Measurements from ENCODE around the gene PROM1. TPM values are rescaled to one million over a fixed set of nuclear protein-coding genes. Genes with fewer than 3 reads are reported as not detected.

The PROM1 gene
- total and polyA plus RNA-seq, 2 of the 8 experiments (the other 6 are each of a cell fraction or from before 2014, with no cell fraction given), result 36.0 to 59.7 TPM

DNA sequence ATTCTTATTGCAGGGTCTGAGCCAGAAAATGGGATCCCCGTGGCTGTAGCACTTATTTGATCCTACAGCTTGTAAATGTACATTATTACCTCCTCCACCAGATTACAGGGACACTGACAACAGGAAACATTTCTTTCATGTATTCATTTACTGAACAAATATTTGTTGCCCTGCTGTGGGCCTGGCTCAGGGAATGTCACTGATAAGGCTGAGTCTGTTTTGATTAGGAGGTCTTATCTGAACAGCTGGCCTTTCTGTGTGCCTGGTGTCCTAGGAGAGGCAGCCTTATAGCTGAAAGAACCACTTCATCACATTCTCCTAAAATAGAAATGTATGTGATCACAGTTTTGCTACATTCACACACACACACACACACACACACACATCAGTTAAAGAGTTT lies 45.5 kb upstream of the PROM1 start:
- POLR2A ChIA-PET (ENCODE audit: partially characterized antibody), result no interaction called here
- H4K5ac ChIP-seq (ENCODE audit: insufficient read length, low read depth, low read length), result no peak overlapping the region

More for the DNA sequence above, 45.5 kb upstream of the PROM1 start:
- H3K9ac ChIP-seq (replicated peaks in 1 of 4; ENCODE audit: extremely low read depth in 1 of 4, low read depth in 3 of 4, low read length in 3 of 4), result no peak overlapping the region
- H2AFZ ChIP-seq (ENCODE audit: low read length), result no peak overlapping the region
- no peak overlapping the region for H2BK12ac ChIP-seq (ENCODE audit: low read depth, low read length)
- H4K91ac ChIP-seq (replicated peaks; ENCODE audit: insufficient read length, low read length), result no peak overlapping the region
- H4K20me1 ChIP-seq (replicated peaks in 1 of 2; ENCODE audit: control insufficient read depth in 1 of 2, insufficient read depth in 2 of 2, low read length in 2 of 2), result no peaks in the 10 kb centered on the region
- no peaks in the 10 kb centered on the region for H3K79me1 ChIP-seq (ENCODE audit: low read depth, low read length)
- H3K4ac ChIP-seq (replicated peaks; ENCODE audit: insufficient read length, low read depth, low read length), result no peak overlapping the region
- H3K14ac ChIP-seq (ENCODE audit: insufficient read length), result no peak overlapping the region
- no peaks in the 10 kb centered on the region for H3K4me1 ChIP-seq (replicated peaks in 1 of 4; ENCODE audit: control insufficient read depth in 3 of 4, insufficient read depth in 4 of 4, low read length in 3 of 4)
- no peaks in the 10 kb centered on the region for H3K23me2 ChIP-seq (ENCODE audit: low read depth, low read length)
- TF ChIP-seq HDAC2 (IDR thresholded peaks at IDR 0.05; ENCODE audit: borderline replicate concordance in 1 of 2, low read depth in 2 of 2, low read length in 2 of 2) (no peak), CHD2 (IDR thresholded peaks at IDR 0.05; ENCODE audit: low read length) (no peak), NANOG (IDR thresholded peaks at IDR 0.05; ENCODE audit: insufficient read depth, low read depth, low read length, poor library complexity, severe bottlenecking) (no peak), ASH2L (IDR thresholded peaks at IDR 0.05; ENCODE audit: low read length) (no peak), TCF12 (IDR thresholded peaks at IDR 0.05; ENCODE audit: low read depth, low read length) (no peak), SRF (IDR thresholded peaks at IDR 0.05; ENCODE audit: low read depth, low read length) (no peak), SP1 (IDR thresholded peaks at IDR 0.05; ENCODE audit: low read depth, low read length) (no peak), RXRA (IDR thresholded peaks at IDR 0.05; ENCODE audit: insufficient read depth, low read depth, low read length) (no peak), ZNF274 (IDR thresholded peaks at IDR 0.05; ENCODE audit: borderline replicate concordance, extremely low read depth, low read length) (no peak), SIX5 (IDR thresholded peaks at IDR 0.05; ENCODE audit: low read depth, low read length) (no peak)
- TF ChIP-seq, protein P1, sequence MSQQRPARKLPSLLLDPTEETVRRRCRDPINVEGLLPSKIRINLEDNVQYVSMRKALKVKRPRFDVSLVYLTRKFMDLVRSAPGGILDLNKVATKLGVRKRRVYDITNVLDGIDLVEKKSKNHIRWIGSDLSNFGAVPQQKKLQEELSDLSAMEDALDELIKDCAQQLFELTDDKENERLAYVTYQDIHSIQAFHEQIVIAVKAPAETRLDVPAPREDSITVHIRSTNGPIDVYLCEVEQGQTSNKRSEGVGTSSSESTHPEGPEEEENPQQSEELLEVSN (IDR thresholded peaks at IDR 0.05), result no peak
- no peak for FAIRE-seq
- no peak overlapping the region for H4K8ac ChIP-seq (ENCODE audit: extremely low read depth, insufficient read depth, low read length)
- no peak overlapping the region for H3K23ac ChIP-seq (ENCODE audit: insufficient read length)
- H3K9me3 ChIP-seq (ENCODE audit: insufficient read depth in 2 of 2, low read depth in 1 of 2, low read length in 1 of 2), result no peaks in the 10 kb centered on the region; a peak in 1 of 4 replicates
- H3K27me3 ChIP-seq (replicated peaks in 1 of 4; ENCODE audit: control insufficient read depth in 3 of 4, extremely low read depth in 1 of 4, insufficient read depth in 3 of 4, low read length in 3 of 4), result no peaks in the 10 kb centered on the region
- H2BK15ac ChIP-seq (ENCODE audit: low read length), result no peak overlapping the region
- WGBS, 2 experiments (ENCODE audit: extremely low coverage in 1 of 2, insufficient coverage in 1 of 2, insufficient read length in 1 of 2, insufficient replicate concordance in 2 of 2, low coverage in 1 of 2, low lambda C conversion rate in 2 of 2, missing lambda C conversion rate in 1 of 2), result 82% methylated on average over 1 of the region's 1 CpG; no CpG with 5 or more reads in 1 of the 2 experiments
- H2BK20ac ChIP-seq (ENCODE audit: low read length), result no peak overlapping the region
- no peaks in the 10 kb centered on the region for H3K79me2 ChIP-seq (ENCODE audit: control insufficient read depth in 1 of 2, insufficient read depth in 2 of 2, low read length in 2 of 2)
- CTCF ChIA-PET (ENCODE audit: partially characterized antibody), result interaction anchor here (0.7 to 3.0 kb wide), 3 partner anchors 14 to 77 kb away, joined by 3 to 12 read pairs (median 3); no protein-coding TSS in a partner anchor
- H3K27ac ChIP-seq (ENCODE audit: low read depth, low read length), result no peak overlapping the region
- H3K4me2 ChIP-seq (ENCODE audit: insufficient read depth in 1 of 2, low read depth in 2 of 2, low read length in 2 of 2), result no peak overlapping the region
- H3K56ac ChIP-seq (replicated peaks; ENCODE audit: insufficient read length, low read depth, low read length), result no peak overlapping the region
- no peak overlapping the region for H2BK120ac ChIP-seq (replicated peaks; ENCODE audit: low read depth, low read length)
- H2BK5ac ChIP-seq (ENCODE audit: low read depth, low read length), result no peak overlapping the region
- no peak overlapping the region for H3K18ac ChIP-seq (ENCODE audit: extremely low read depth, low read length)
- no peak overlapping the region for H2AK5ac ChIP-seq (ENCODE audit: low read depth, low read length)
- no peaks in the 10 kb centered on the region for H3K36me3 ChIP-seq (ENCODE audit: control insufficient read depth in 2 of 4, insufficient read depth in 4 of 4, low read length in 3 of 4)
- no peak for DNase-seq (ENCODE audit: low read depth in 1 of 2, low spot score in 2 of 2)
- H3K4me3 ChIP-seq (ENCODE audit: extremely low read depth in 1 of 4, insufficient read depth in 2 of 4, low read depth in 3 of 4, low read length in 4 of 4), result no peak overlapping the region

Data from H1 (cell line).